GM18867 (cell line): ENCODE data around the gene UBL7.

Source experiments
- ATAC-seq: cut with Tn5 transposase; IDR thresholded peaks from one replicate; pipeline ENCODE4 v1.9.1; 2021; ENCODE audit warnings: mild to moderate bottlenecking, moderate library complexity; ENCODE audit not compliant: unreplicated experiment

Gene UBL7

DNA sequence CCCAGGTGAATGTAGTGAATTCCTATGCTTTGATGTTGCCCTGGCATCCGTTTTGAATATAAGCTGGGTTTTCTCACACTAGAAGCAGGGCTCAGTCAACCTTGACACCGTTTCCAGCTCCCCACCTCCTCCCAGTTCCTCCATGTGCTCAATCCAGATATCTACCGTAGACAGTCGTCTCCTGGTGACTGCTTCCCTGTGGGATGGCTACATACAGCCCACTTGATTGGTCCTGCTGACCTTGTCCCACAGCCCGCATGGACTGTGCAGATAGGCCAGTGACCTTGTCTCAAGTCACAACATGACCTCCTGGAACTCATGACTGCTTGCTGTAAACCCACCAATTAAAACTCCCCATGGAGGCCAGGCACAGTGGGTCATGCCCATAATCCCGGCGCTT, 35.3 kb downstream of the UBL7 start:
- ATAC-seq = no peak

DNA sequence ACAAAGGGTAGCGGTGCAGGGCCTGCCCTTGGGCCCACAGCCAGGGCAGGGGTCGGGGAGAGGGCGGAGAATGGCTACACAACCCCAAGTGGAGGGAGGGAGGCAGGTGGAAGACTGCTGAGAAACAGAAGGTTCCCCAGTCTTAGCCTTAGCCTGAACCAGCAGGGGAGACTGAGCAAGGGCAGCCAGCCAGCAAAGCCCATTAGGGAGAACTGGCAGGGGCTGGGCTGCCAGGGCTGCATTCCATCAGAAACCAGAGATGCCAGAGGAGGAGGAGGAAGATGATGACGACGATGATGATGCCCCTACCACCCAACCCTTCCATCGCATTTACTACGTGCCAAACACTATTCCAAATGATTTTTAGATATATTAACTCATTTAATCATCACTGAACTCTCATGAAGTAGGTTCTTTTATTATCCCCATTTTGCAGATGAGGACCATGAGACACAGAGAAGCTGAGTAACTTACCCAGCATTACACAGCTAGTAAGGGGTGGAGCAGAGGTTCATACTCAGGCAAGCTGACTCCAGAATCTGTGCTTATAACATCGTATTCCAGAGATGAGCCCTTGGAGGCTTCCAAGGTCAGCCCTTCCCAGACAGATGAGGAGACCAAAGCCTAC, 35.9 kb downstream of the UBL7 start:
- no peak for ATAC-seq

DNA sequence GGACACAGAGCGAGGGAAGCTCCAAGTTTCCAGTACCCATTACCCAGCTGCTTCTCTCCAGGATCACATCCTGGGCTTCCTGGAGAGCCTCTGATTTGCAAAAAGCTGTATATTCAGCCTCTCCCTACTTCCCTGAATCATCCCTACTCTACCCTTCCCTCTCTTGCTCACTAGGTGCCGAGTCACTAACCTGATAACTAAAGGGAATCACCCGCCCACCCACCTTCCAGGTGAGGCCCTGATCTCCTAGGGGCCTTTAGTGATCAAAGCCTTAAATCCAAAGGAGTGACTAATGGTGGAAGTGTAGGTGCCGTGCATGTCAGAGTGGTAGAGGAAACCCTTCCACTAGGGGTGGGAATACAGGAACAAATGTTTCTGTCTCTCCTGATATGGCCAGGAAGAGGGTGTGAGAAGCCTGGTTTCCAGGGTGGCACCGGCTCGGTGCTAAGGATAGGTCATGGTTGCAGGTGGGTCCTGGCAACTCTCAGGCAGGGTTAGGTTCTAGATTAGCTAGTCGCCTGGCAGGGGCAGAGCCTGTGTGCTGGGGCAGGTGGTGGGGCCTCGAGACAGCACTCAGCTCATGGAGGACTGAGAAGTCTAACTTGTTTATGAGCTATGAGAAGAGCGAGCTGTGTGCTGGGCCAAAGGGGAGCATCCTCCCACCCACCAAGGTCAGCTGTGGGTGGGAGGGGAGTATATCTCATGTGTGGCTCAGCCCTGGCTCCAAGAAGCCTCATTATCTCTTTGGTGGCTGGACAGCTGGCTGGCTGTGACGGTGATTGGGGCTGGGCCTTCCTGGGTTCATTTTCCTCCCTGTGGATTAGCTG, 37.3 kb downstream of the UBL7 start:
- no peak for ATAC-seq

DNA sequence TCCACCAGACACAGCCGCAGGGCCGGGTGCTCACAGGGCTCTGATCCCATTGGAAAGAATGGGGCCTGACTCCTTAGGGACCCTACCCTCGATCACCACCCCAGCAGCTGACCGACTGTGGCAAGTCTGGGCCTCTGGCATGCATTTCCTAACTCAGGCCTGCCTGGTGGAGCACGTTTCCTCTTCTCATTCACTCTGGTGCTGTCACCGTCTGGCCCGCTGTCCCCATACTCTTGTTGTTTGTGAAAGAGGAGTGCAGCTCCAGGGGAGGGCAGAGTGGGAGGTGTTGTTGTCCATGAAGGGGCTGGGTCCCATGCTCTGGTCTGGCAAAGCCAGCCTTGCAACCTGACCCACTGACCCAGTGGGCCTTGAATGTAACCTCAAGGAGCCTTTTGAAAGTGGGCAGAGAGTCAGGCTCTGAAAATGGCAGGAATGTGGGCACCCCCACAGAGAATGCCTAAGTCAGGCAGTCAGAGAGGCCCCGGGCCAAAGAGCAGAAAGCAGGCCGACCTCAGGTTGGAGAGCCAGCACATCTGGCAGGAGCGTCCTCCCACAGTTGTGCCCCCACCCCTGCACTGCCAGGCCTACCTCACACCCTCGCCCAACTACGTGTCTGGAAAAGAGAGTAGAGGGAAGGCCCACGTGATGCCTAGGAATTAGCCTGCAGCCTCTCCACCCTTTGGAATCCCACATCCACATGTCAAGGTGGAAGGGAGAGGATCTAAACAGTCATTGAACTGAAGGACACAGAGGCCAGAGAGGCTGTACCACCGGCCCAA, 38.1 kb downstream of the UBL7 start:
- ATAC-seq = no peak

DNA sequence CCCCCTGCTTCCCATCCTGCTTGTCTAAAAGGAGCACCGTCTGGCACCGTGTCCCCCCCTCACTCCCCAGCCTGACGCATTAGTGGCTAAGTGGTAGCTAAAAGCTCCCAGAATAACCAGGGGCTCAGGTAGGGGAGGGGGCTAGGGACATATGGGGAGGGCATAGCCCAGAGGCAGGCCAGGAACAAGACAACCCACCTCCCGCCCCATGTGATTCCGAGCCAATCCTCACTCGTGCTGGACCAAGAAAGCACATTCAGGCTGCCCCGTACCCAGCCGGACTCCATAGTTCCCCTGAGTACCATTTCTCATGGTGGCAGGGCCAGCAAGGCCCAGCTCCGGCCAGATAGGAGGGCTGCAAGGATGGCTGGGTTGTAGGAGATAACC, 38.7 kb downstream of the UBL7 start:
- ATAC-seq = no peak

DNA sequence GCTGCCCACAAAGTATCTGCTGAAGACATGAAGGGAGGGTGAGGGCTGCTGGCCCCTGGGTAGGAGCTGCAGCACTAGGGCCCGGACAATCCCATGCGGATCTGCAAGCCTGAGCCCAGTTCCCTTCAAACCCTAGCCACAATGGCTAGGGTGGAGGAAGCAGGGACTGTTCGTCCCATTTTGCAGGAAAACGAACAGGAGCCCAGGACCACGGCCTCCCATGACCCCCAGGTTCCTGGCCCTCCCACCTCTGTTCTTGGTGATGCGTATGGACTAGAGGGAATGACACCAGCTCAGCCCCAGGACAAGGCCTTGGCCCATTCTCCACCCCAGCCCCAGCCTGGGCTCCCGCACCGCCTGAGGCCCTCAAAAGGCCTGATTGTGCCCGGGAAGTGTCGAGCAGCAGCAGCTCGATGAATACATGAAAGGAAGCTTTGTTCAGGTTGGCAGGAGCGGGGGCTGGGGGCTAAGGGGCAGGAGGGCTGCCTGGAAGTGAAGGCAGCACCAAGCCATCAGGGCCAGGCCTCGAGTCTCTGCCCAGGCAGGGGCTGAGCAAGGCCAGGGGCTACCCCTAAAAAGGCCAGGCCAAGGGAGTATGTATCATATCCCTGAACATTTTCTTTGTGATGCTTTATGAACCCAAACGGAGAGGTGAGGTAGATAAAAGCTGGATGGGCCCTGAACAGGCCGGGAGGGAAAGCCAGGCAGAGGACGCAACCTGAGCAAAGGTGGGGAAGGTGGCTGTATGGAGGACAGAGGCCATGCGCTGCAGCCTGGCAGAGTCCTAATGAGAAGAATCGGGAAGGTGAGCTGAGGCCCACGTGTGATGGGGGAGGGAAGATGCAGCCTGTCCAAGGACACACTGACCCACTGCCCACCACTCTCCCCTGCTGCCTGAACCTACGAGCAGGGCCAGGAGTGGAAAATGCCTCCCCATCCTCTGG, 39.4 kb downstream of the UBL7 start:
- no peak for ATAC-seq

DNA sequence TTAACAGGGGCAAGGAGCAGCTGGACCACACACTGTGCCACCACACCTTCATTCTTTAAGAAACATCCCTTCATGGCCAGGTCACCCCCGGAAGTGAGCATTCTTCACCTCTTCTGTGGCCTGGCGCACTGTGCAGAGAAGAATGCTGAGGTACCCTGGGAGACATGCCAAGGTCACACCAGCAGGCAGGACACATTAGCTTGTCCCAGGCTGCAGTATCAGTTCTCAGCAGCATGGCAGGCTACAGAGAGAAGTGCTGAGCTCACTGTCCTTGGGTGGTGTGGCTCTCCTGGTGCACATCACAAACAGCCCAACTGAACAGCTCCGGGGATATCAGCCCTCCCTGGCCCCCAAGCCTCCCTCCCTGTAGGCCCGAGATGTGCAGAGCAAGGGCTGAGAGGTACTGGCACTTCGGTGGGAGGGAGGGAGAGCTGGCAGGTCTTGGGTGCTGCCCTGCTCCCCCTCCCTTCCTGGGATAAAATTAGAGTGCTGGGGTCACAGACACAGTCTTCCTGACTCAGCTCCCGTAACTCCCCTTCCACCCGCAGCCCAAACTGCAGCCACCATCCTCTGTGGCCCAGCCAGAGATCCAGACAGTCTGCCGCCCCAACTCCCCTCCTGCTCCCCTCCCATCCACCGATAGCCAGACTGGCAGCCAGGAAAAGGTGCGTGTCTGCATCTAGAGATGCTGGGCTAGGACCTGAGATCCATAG, 40.6 kb downstream of the UBL7 start:
- no peak for ATAC-seq

DNA sequence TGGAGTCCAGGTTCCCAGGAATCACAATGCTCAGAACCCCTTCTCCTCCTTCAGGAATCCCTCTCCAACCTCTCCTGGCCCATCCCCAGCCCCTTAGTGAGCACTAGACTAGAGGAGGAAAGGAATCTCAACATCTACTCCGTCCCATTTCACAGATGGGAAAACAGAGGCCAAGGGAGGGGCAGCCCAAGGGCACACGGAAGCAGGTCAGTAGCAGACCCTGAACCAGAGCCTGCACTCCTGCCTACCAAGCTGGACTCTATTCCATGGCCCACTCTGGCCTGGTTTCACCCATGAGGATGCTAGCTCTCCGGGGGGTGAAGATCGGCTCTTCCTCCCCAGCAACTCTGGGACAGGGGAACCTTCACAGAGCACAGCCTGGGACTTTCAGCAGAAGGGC, 41.5 kb downstream of the UBL7 start:
- ATAC-seq = no peak

DNA sequence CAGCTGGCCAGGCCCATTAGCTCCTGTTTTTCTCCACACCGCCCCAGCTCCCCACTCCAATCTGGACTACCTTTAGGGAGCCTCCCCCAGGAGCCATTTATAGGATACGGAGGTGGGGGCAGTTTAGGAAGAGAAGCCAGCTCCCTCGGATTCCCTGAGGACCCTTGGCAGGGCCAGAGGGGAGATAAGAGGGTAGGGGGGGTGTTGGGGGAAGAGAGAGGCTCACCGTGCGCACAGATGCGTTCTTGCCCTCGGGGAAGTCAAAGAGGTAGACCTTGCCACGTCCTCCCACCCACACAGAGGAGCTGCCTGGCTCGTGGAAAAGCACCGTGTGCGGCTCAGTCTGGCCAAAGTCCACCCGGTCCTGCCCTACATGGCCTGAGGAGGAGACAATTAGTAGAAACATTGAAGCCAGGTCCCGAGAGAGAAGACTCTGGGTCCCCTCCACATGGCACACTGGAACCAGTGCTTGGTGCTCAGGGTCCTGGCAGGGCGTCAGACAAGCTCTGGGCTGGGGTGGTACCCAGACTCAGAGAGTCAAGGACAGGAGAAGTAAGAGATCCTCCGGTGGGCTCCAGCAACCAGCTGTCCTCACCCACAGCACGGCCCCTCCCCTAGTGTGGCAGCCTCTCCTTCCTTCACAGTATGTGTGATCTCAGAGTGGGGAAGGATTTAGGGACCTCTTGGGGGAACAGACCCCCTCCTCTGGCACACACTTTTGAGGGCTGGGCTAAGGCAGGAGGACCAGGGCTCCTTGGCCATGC, 42.2 kb downstream of the UBL7 start:
- no peak for ATAC-seq

DNA sequence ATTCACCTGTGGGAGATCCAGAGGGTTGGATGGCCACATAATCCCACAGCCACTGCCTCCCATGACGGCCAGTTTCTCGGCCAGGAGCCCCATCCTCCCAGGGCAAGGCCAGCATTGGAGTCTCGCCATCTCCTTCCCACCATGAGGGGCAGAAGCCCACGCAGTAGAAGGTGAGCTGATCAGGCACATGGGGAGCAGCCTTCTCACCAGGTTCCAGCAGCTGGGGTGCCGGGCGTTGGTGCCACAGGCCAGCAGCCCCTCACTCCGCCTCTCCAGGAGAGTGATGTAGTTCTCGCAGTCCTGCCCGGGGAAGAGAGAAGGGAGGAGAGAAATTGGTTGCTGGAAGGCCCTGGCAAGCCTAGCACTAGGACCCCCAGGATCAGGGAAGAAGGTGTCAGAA, 43.3 kb downstream of the UBL7 start:
- ATAC-seq = no peak

DNA sequence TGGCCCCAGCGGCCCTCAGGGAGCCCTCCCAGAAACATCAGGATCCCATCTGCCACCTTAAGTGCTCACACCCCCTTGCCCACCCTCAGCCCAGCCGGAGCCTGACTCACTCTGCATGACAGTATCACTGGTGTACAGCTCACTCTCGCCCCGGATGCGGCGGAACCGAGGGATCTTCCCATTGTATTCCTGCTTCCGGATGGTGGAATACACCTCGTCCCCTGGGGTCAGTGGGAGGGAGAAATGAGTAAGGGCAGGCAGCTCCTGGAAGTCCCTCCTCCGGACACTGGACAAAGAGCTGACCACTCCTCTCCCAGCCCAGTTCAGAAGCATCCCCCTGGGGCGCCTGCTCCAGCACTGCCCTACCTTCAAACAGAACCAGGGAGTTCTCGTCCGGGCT, 43.7 kb downstream of the UBL7 start:
- no peak for ATAC-seq

DNA sequence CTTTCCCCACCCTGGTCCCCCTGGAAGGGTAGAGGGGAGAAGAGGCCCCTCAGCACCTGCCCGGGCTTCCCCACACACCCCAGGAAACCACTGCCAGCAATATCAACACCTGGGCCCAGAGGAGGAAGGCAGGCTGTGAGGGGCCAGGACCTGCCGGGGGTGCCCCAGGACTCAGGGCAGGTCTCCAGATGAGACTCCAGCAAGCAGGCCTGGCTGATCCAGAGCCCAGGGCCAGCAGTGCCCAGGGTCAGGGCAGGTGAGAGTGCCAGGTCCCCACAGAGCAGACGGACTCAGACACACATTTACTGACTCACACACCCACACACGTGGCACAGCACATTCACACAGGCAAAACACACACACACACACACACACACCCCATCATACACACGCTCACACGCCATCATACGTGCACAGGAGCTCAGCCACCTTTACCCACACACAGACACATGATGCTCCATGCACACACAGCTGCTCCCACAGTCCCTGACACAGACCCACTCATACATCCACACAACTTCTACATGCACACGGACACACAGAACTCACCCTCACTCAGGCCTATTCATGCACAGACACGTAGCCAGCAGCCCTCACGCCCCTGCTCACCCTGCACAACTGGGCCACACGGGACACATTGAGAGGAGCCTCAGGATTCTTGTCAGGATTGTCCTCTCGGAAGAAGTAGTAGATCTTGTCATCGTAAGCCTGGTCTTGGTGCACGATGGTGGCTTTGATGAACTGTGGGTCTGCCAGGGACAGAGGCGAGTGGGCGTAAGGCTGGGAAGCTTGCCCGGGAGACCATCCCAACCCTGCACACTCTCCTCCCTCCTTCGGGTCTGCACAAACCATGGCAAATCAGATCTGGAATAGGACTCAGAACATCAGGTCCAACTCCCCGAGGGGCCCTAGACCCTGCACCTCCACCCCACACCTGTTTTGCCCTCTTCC, 44.7 kb downstream of the UBL7 start:
- no peak for ATAC-seq

DNA sequence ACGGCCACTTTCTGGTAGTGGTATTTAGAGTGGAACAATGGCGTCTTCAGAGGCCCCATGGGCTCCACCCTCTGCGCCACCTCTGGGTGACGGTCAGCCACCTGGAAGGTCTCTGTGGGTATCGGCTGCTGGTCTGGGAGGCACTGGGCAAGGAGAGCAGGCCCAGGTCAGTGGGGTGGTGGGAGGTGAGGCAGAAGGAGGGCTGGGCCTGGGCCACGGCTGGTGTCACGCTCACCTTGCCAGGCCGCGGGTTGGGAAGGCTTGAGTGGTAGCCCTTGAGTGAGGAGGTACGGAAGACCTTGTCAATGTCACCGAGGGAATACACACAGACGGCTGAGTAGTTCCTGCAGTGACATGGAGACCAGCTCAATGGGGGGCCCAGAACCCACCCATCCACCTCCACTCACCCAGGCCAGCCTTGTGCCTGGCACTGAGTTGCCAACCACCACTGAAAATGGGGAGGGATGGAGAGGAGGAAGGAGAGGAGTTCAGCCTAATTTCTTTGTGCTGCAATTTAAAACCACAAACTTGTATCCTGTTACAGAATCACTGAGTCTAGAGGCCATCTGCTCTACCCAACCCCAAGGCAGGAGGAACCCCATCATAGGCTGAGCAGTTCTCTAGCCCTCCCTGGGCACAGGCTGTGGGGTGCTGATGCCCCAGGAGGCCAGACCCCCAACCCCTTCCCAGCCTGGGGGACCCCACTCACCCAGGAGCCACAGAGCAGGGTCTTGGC, 46.2 kb downstream of the UBL7 start:
- ATAC-seq = no peak

DNA sequence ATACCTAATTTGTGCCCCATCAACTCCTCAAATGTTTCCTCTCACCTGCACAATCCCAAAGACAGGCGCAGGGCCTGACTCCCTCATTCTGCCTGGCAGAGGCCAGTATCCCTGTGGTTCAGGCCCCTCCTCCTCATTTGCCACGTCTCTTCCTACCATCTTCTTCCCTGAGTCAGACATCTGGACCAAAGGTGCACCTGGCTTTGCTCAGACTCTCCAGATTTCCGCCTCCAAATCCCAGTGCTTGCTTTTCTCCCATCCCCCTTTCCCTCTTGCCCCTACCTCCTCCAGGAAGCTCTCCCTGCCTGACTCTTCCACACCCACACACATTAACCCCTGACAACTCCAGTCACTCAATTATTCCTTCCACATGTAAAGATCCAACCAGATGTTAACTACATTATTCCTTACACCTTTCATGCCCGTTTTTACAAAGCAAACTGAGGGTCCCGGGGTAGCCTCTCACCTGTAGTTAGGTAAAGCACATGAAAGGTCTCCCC, 46.8 kb downstream of the UBL7 start:
- no peak for ATAC-seq

DNA sequence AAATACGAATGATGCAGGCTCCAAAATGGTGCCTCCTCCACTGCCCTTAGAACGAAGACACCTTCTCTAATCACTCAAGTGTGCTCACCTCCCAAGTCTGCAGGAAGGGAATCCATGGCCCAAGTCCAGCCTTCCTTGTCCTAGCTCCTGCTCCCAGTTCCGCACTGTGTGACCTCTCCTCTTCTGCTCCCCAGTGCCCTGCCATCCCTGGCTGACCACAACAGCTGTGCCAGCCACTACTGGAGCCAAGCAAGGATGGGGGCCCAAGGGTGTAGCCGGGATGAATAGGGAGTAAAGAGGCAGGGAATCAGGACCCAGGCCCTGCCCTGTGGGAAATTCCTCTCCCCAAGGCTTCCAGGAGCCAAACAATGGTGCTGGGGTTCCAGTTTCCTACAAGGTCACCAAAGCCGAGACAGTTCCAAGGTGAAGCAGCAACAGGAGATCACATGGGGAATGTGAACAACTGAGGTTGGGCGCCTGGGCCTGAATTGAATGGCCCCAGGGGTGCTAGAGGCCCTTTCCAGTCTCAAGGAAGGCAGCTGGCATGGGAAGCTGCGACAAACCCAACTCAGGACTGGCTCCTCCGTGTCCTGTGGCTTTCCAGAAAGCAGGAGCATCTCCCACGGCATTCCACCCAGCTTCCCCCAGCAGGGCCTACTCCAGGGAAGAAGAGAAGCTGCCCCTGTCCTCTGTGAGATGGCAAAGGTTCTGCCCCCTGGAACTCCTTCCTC, 47.4 kb downstream of the UBL7 start:
- no peak for ATAC-seq

DNA sequence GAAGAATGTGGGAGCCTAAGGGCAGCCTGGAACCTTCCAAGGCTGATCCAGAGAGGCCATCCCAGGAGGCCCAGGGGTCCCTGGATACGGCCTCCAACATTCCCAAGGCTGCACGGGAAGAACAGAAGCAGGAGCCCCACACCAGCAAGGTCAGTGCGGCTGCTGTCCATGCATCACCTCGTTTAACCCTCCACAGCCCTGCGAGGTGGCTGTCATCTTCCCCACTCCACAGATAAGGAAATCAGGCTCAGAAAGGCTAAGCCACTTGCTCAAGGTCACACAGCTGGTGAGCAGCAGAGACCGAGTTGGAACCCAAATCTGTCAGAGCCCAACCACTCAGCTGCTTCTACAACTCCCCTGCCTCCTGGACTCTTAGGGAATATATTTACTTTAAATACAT, 48.8 kb downstream of the UBL7 start:
- no peak for ATAC-seq

DNA sequence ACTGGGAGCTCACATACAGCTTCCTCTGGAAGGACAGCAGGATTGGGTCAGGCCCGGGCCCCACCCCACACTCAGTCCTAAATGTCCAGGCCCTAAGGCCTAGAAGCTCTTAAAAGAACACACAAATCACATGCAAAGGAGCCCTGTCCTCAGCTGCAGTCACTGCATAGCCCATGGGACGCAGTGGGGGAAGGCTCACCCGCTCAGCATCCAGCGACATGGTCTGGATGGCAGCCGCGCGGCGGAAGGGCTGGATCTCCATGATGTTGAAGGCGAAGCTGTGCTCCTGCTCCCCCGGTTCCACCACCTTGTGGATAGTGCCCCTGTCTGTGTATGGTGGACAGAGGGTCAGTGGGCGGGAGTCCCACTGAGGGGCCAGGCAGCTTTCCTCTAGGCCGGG, 49.3 kb downstream of the UBL7 start:
- no peak for ATAC-seq
